K562 (cell line): ENCODE data around the gene KAZN. TPM values are rescaled to one million over a fixed set of nuclear protein-coding genes. Genes with fewer than 3 reads are reported as not detected.
A peak's percentile ranks its signal among the peaks of the same experiment; 100 is the strongest.

ENCODE experiments used
- ATAC-seq: fragments of 200-7000 bp; cut with Tn5 transposase; 3 replicates; pipeline ENCODE4 v1.9.1; 2020; ENCODE audit warnings: moderate library complexity
- BruUV-seq: library from RNA; stranded (reverse); fragments of 400-500 nt; replicated peaks from 2 replicates; lab custom pipeline; 2021; lab: Mats Ljungman, UMichigan
- CTCF ChIA-PET: fragments of 300-600 bp; formaldehyde crosslinking; extraction: SDS; loops from one replicate; lab custom pipeline; 2021; ENCODE audit warnings: low intra/inter-chr PET ratio; lab: Yijun Ruan, JAX
- POLR2A ChIA-PET: fragments of 300-600, 350-650 bp; sonication (Branson Sonifier 250); formaldehyde crosslinking; extraction: SDS; loops from one replicate; lab custom pipeline; 2021; ENCODE audit warnings: antibody characterized with exemption, inconsistent platforms; lab: Yijun Ruan, JAX
- DNase-seq, 4 experiments: peaks; one replicate each; pipeline versions ENCODE4 v3.0.0 to v3.0.0-alpha.2; 2011 to 2018; ENCODE audit warnings: low spot score in 3 of 4, mixed read lengths in 3 of 4; ENCODE audit errors: extremely low read depth in 1 of 4
- FAIRE-seq: peaks from 2 replicates; lab custom pipeline; 2011; peaks lifted over from hg19 to GRCh38; lab: Jason Lieb, UNC
- H2AFZ ChIP-seq: 2 replicates; pipeline ENCODE4 v1.6.0; 2011; ENCODE audit warnings: low read depth, low read length, control low read depth, inconsistent platforms
- H3K27ac ChIP-seq: fragments of 200-600 bp; 3 replicates; pipeline ENCODE4 v1.8.0; 2011; ENCODE audit warnings: low read depth, mild to moderate bottlenecking, control low read depth, inconsistent platforms, low read length, moderate library complexity, mixed read lengths; ENCODE audit errors: extremely low read depth
- H3K27me3 ChIP-seq, 2 experiments: fragments of 300-600 bp in 1 of 2; 2 replicates in 1 of 2; 3 replicates in 1 of 2; pipeline versions ENCODE4 v1.6.0 to v1.8.0; 2011; ENCODE audit warnings: inconsistent platforms in 2 of 2, low read length in 2 of 2, mild to moderate bottlenecking in 1 of 2, mixed read lengths in 1 of 2, moderate library complexity in 1 of 2; ENCODE audit not compliant: control insufficient read depth in 2 of 2, insufficient read depth in 2 of 2
- H3K36me3 ChIP-seq: fragments of 300-600 bp; 3 replicates; pipeline ENCODE4 v1.8.0; 2011; ENCODE audit warnings: mild to moderate bottlenecking, low read length, inconsistent platforms; ENCODE audit not compliant: control insufficient read depth, insufficient read depth
- H3K4me1 ChIP-seq, 2 experiments: fragments of 200-600 bp in 1 of 2; replicated peaks in 1 of 2; 2 replicates in 1 of 2; 3 replicates in 1 of 2; pipeline versions ENCODE4 v1.5.1 to v1.8.0; 2011; ENCODE audit warnings: inconsistent platforms in 2 of 2, low read length in 2 of 2, mild to moderate bottlenecking in 1 of 2, mixed read lengths in 1 of 2, moderate library complexity in 1 of 2; ENCODE audit not compliant: control insufficient read depth in 2 of 2, insufficient read depth in 2 of 2
- H3K4me2 ChIP-seq: 2 replicates; pipeline ENCODE4 v1.6.1; 2011; ENCODE audit warnings: low read length, control low read depth, inconsistent platforms, mixed read lengths; ENCODE audit not compliant: insufficient read depth
- H3K4me3 ChIP-seq: fragments of 200-600 bp; sonication (generic), shearing (Covaris generic); 2 replicates; pipeline ENCODE4 v1.5.1; 2016; ENCODE audit warnings: control low read depth, inconsistent platforms
- H3K79me2 ChIP-seq: fragments of 200-600 bp; 3 replicates; pipeline ENCODE4 v1.8.0; 2011; ENCODE audit warnings: low read length, inconsistent platforms; ENCODE audit not compliant: control insufficient read depth, insufficient read depth
- H3K9ac ChIP-seq, 2 experiments: 2 replicates each; pipeline versions ENCODE4 v1.6.0 to v1.6.1; 2011; ENCODE audit warnings: low read depth in 2 of 2, low read length in 2 of 2, control low read depth in 1 of 2, inconsistent platforms in 1 of 2, mild to moderate bottlenecking in 1 of 2, mixed read lengths in 1 of 2; ENCODE audit not compliant: insufficient read depth in 1 of 2
- H3K9me1 ChIP-seq: one replicate; pipeline ENCODE4 v1.6.0; 2011; ENCODE audit warnings: inconsistent platforms, mild to moderate bottlenecking, low read length, moderate library complexity; ENCODE audit not compliant: control insufficient read depth, insufficient read depth
- H3K9me3 ChIP-seq: replicated peaks from 2 replicates; pipeline ENCODE4 v1.5.1; 2011; ENCODE audit warnings: low read depth, low read length, inconsistent platforms; ENCODE audit not compliant: control insufficient read depth, insufficient read depth
- H4K20me1 ChIP-seq: replicated peaks from 2 replicates; pipeline ENCODE4 v1.6.1; 2011; ENCODE audit warnings: low read length, inconsistent platforms, mixed read lengths; ENCODE audit not compliant: control insufficient read depth, insufficient read depth
- MTA2 ChIP-seq: fragments of 450-650 bp; IDR thresholded peaks from 2 replicates; pipeline ENCODE4 v1.6.1; 2016; ENCODE audit warnings: low read depth
- POLR2B ChIP-seq: fragments of 450-650 bp; IDR thresholded peaks from 2 replicates; pipeline ENCODE4 v1.6.1; 2018; ENCODE audit warnings: low read depth; ENCODE audit not compliant: partially characterized antibody
- POU5F1 ChIP-seq: fragments of 150-350 bp; IDR thresholded peaks from 2 replicates; pipeline ENCODE4 v1.6.1; 2014; ENCODE audit warnings: borderline replicate concordance, low read length, low read depth, mild to moderate bottlenecking; ENCODE audit not compliant: partially characterized antibody
- ZBTB7A ChIP-seq: IDR thresholded peaks from 2 replicates; pipeline ENCODE4 v1.6.1; 2011; ENCODE audit warnings: low read depth, mild to moderate bottlenecking, low read length, moderate library complexity, borderline replicate concordance; ENCODE audit not compliant: control insufficient read depth
- WGBS: fragments of 100-300 bp; shearing (Covaris generic); methylation state at CpG from one replicate; pipeline ENCODE4 v1.1.6; 2016; ENCODE audit warnings: low coverage, mixed read lengths; ENCODE audit not compliant: insufficient coverage; ENCODE audit errors: missing lambda C conversion rate; 5-methylcytosine and 5-hydroxymethylcytosine counted together
- in situ Hi-C: fragments of 300-500 bp; cut with MboI; formaldehyde crosslinking; loops from 4 replicates; pipeline ENCODE4 v1.15.0; 2018; ENCODE audit warnings: inconsistent platforms, mixed read lengths
- intact Hi-C: fragments of 100-400 bp; cut with micrococcal nuclease; formaldehyde crosslinking; loops from 2 replicates; pipeline ENCODE4 v1.14.2; 2022
- polyA plus RNA-seq, 8 experiments: library from polyadenylated mRNA; depleted of rRNA in 4 of 8; stranded (reverse) in 5 of 8; unstranded in 3 of 8; fragments of >200 nt; fragmentation: Nextera tagmentation in 2 of 8; fragmentation: Illumina TruSeq in 1 of 8; extraction: Ambion mirVana in 2 of 8; extraction: Trizol in 1 of 8; gene quantifications; 2 replicates each; pipeline versions ENCODE4 v1.2.1 to v1.2.3, GENCODE V29; 2011 to 2014; ENCODE audit warnings: inconsistent platforms in 1 of 8, missing spikeins in 1 of 8
- total RNA-seq, 7 experiments: library from RNA; depleted of rRNA in 6 of 7; stranded (reverse); fragments of >200 nt in 6 of 7; fragmentation: Illumina TruSeq in 2 of 7; extraction: Trizol in 2 of 7; gene quantifications; 2 replicates each; pipeline versions ENCODE4 v1.2.1 to v1.2.3, GENCODE V29; 2011 to 2021; ENCODE audit warnings: low replicate concordance in 1 of 7
- TF ChIP-seq, protein P1 (sequence below): fragments of 450-650 bp; IDR thresholded peaks from 2 replicates; pipeline ENCODE4 v1.6.1; 2016

KAZN gene
- total and polyA plus RNA-seq, 9 of the 15 experiments (the other 6 are each of a cell fraction or from before 2014, with no cell fraction given), result 2.1 to 21.6 (median 5.4) TPM

GRCh38 chr1:14786681-14787080 is 188.2 kb downstream of the KAZN start:
- CTCF ChIA-PET, result no interaction called here
- Histone ChIP-seq H2AFZ (peak overlapping the region; percentile 47), H3K4me1 (peaks cover 52 to 65% of the 10 kb centered on the region in 2 experiments), H3K9ac (no peak overlapping the region), H3K9me1 (no peaks in the 10 kb centered on the region), H4K20me1 (no peaks in the 10 kb centered on the region), H3K4me2 (no peak overlapping the region), H3K9me3 (peaks cover 9% of the 10 kb centered on the region), H3K36me3 (no peaks in the 10 kb centered on the region), H3K27me3 (no peaks in the 10 kb centered on the region), H3K79me2 (no peaks in the 10 kb centered on the region), H3K4me3 (no peak overlapping the region), H3K27ac (no peak overlapping the region)
- DNase-seq (no peak), ATAC-seq (no peak), FAIRE-seq (no peak)
- intact Hi-C loops, result no loop called here
- BruUV-seq, result no TSS peak
- POLR2A ChIA-PET, result interaction anchor here (1.1 kb wide), 2 partner anchors 10 to 88 kb away, joined by 3 to 5 read pairs; no protein-coding TSS in a partner anchor
- in situ Hi-C loops, result loop anchor here (10.0 kb wide), 1 partner anchor 238 kb away; no protein-coding TSS in a partner anchor
- 47% methylated on average over 1 of the region's 1 CpG for WGBS
- no peak for TF ChIP-seq MTA2
- TF ChIP-seq POU5F1, result no peak
- no peak for TF ChIP-seq ZBTB7A
- TF ChIP-seq, protein P1, sequence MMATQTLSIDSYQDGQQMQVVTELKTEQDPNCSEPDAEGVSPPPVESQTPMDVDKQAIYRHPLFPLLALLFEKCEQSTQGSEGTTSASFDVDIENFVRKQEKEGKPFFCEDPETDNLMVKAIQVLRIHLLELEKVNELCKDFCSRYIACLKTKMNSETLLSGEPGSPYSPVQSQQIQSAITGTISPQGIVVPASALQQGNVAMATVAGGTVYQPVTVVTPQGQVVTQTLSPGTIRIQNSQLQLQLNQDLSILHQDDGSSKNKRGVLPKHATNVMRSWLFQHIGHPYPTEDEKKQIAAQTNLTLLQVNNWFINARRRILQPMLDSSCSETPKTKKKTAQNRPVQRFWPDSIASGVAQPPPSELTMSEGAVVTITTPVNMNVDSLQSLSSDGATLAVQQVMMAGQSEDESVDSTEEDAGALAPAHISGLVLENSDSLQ, result no peak
- no peak for TF ChIP-seq POLR2B
